NCI-H526 treated with DMSO at 0.1 percent for 48 hours (cell line): Measurements from ENCODE around the gene RAG1.
A peak's percentile ranks its signal among the peaks of the same experiment; 100 is the strongest.

Experiments
- DNase-seq: peaks from one replicate; lab custom pipeline; 2025; lab: John Stamatoyannopoulos, UW

Gene RAG1

DNA sequence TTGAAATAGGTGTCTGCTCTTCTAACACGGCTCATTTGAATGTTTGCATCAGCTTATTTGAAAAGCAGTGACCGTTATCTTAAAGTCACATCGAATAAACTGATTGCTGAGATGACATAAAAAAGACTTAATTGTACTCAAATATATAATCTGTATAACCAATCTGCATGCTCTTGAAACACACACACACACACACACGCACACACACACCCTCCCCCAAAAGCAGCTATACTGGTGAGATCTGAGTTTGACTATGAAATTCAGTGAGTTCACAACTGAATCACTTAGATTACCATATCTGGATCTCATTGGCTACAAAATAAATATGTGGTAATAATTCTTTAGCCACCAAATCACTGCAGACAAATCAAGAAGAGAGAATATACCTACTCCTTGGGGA lies 22.7 kb downstream of the RAG1 start:
- no peak for DNase-seq

- DNase-seq, result no peak
Measured at GRCh38 chr11:36591433-36591832, 23.6 kb downstream of the RAG1 start.

- peak; percentile 96 for DNase-seq
Measured at GRCh38 chr11:36594316-36594989, 26.6 kb downstream of the RAG1 start, which contains the start of gene IFTAP. Gene IFTAP, plus strand, starts transcription at chr11:36594502. Its CDS starts 15,602 bp downstream, at chr11:36610104.

DNA sequence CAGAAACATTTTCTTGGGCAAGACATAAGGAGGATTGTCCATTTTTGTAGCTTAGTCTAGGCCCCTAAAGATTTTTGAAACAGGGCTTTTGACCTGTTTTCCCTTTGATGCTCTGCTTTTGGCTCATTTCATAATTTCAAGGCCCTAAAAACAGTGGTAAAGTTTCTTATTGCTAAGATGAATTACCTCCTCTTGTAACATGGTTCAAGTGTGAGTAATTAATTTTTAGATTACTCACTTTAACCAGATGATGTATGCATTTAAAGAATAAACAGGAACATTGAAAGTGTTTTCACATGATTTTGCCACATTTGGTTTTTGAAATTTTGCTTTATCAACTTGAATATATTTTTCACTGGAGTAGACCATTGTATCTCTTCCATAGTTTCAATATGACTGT lies 29.1 kb downstream of the RAG1 start:
- no peak for DNase-seq

- DNase-seq, result no peak
Measured at GRCh38 chr11:36598051-36598450, 30.2 kb downstream of the RAG1 start, which contains the start of gene RAG2. Gene RAG2, minus strand, starts transcription at chr11:36598236. Its CDS starts 4,068 bp downstream, at chr11:36594168.

- DNase-seq, result no peak
Measured at GRCh38 chr11:36600180-36600579, 32.4 kb downstream of the RAG1 start.

DNA sequence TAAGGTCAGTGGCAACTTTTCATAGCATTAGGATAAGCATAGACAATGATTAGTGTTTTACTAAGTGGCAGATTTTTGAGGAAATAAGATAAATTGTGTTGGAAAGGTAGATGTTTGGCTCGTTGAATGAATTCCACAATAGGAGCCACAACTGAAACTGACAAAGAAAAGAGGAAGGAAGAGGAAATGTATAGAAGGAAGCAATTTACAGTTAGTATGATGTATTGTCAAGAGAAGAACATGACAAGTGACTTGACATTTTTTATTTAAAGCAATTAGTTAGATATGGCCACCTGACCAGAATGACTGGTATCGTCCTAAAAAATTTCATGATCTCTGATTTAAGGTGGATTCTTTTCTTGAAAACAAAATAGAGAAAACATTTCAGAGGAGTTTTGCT lies 33.3 kb downstream of the RAG1 start:
- no peak for DNase-seq

- DNase-seq, result no peak
Measured at GRCh38 chr11:36602135-36602534, 34.3 kb downstream of the RAG1 start.

- no peak for DNase-seq
Measured at GRCh38 chr11:36605221-36606216, 37.7 kb downstream of the RAG1 start.

- DNase-seq, result no peak
Measured at GRCh38 chr11:36608491-36609199, 40.8 kb downstream of the RAG1 start.

DNA sequence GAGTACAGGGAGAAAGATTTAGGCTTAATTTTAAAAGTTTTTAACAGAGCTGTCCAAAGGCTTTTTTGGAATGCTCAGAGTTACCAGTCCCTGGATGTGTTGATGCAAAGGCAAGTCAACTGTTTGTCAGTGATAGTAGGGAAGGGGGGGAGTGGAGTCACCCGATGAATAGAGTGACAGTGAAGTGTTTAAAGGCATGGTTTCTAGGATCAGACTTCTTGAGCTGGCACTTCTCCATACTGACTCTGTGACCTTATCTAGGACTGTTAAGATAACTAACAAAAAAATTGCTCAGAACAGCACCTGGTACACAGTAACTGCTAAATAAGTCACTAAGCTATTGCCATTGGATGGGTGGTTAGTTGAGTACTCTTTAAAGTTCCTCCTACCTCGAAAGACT lies 41.6 kb downstream of the RAG1 start:
- no peak for DNase-seq

DNA sequence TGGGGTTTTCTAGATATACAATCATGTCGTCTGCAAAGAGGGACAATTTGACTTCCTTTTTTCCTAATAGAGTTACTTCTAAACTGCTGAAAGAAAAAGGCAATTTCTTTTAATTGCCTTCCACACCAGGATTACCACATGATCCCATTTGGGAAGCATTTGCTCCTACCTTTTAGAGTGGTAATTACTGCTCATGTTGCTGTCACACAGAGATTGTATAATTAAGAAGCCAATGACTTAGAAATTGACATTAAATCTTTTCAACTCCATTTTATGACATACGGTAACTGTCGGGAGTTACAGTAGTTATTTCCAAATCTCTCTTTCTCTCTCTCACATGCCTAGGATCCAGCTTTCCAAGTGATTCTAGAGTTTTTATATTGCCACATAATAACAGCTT lies 48.0 kb downstream of the RAG1 start:
- no peak for DNase-seq

GRCh38 chr11:36617543-36618362 lies 49.9 kb downstream of the RAG1 start:
- no peak for DNase-seq

- DNase-seq, result no peak
Measured at GRCh38 chr11:36618363-36619047, 50.7 kb downstream of the RAG1 start.

- no peak for DNase-seq
Measured at GRCh38 chr11:36619502-36619901, 51.7 kb downstream of the RAG1 start.

- no peak for DNase-seq
Measured at GRCh38 chr11:36620246-36620645, 52.4 kb downstream of the RAG1 start.

DNA sequence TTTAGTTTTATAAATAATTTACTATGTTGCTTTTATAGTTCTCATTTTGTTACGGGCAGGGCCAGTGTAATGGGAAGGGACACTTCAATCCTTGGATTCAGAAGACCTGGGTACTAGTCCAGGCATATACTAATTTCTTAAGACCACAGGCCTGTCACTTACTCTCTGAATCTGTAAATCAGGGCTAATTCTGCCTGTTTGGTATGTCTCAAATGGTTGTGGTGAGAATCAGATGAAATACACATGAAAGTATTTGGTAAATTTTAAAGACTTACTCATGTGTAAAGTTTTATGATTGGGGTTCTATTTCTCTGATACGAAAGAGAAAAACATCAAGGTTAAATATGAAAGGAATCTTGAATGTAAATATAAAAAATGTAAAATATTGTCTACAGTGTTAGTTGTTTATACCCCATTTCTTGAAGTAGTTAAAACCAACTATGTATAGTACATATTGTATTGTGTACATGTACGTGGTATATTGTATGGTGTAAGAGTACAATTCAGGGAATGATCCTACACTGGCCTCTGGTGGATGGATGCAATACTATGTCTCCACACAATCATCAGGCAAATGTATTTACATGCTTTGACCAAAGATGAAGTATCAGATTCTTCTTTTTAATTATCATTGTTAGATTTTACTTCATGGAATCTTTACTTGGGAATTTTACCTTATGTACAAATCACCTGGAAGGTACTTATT lies 54.8 kb downstream of the RAG1 start:
- no peak for DNase-seq

- DNase-seq, result no peak
Measured at GRCh38 chr11:36623494-36623893, 55.7 kb downstream of the RAG1 start.

DNA sequence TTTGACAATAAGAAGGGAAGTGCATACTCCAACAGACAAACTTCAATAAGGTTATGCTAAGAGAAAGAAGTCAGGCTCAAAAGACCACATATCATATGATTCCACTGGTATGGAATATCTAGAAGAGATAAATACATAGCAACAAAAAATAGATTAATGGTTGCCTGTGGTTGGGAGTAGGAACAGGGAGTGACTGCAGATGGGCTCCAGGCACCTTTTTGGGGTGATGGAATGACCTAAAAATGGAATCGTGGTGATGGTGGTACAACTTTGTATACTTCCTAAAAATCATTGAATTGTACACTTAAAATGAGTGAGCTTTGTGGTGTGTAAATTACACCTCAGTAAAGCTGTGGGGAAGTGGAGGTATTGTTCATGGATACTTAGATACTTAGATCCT lies 59.2 kb downstream of the RAG1 start:
- DNase-seq, result no peak

GRCh38 chr11:36627471-36627870 lies 59.7 kb downstream of the RAG1 start:
- DNase-seq, result no peak
